ENCODE results near the gene PHLPP1. TPM values are rescaled to one million over a fixed set of nuclear protein-coding genes. Genes with fewer than 3 reads are reported as not detected.
"Not testable (repeated sequence)": the region's sequence is repeated elsewhere in the genome, so short reads cannot be mapped to it uniquely, and the experiment has no call there.

The PHLPP1 gene
- total RNA-seq, 2 donors from 2014 or later: 8.6 to 20.8 TPM

DNA sequence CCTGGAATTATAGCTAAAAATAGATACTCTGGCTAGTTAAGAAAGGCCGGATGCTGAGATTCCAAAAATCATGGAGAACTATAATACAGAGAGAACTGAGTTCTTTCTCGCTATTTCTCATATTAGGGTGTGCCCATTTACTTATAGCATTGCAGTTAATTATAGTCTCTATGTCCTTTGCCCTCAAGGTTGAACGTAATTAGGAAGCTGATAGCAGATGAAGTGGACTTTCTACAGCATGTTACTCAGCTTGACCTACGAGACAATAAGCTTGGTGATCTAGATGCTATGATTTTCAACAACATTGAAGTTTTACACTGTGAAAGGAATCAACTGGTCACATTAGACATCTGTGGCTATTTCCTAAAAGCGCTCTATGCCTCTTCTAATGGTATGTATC, 187.4 kb downstream of the PHLPP1 start:
- Histone ChIP-seq H3K9me3 (no peaks in the 10 kb centered on the region), H3K27ac (no peak overlapping the region), H3K36me3 (replicated peaks in 1 of 2; ENCODE audit: insufficient read depth in 1 of 2, low read depth in 2 of 2) (peaks cover 0 to 4% of the 10 kb centered on the region in 2 donors), H3K27me3 (no peaks in the 10 kb centered on the region), H3K4me3 (no peak overlapping the region), H3K4me1 (peaks cover 10% of the 10 kb centered on the region)
- intact Hi-C loops (cut with DNase I): no loop called here
- no peak for ATAC-seq
- no peak for DNase-seq
- no peak for TF ChIP-seq POLR2A (IDR thresholded peaks at IDR 0.05)
- TF ChIP-seq, protein P1, sequence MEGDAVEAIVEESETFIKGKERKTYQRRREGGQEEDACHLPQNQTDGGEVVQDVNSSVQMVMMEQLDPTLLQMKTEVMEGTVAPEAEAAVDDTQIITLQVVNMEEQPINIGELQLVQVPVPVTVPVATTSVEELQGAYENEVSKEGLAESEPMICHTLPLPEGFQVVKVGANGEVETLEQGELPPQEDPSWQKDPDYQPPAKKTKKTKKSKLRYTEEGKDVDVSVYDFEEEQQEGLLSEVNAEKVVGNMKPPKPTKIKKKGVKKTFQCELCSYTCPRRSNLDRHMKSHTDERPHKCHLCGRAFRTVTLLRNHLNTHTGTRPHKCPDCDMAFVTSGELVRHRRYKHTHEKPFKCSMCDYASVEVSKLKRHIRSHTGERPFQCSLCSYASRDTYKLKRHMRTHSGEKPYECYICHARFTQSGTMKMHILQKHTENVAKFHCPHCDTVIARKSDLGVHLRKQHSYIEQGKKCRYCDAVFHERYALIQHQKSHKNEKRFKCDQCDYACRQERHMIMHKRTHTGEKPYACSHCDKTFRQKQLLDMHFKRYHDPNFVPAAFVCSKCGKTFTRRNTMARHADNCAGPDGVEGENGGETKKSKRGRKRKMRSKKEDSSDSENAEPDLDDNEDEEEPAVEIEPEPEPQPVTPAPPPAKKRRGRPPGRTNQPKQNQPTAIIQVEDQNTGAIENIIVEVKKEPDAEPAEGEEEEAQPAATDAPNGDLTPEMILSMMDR (IDR thresholded peaks at IDR 0.05): no peak
- 82 to 96% methylated on average over 5 of the region's 5 CpGs for WGBS, 2 donors

- intact Hi-C loops (cut with DNase I): no loop called here
- H3K27me3 ChIP-seq: no peaks in the 10 kb centered on the region
- peaks cover 0 to 2% of the 10 kb centered on the region in 2 donors for H3K36me3 ChIP-seq (replicated peaks in 1 of 2; ENCODE audit: insufficient read depth in 1 of 2, low read depth in 2 of 2)
- ATAC-seq (no peak), DNase-seq (no peak)
- no peaks in the 10 kb centered on the region for H3K9me3 ChIP-seq
- H3K4me1 ChIP-seq: peaks cover 10% of the 10 kb centered on the region
- no peak overlapping the region for H3K27ac ChIP-seq
- TF ChIP-seq, protein P1 (IDR thresholded peaks at IDR 0.05): no peak
- TF ChIP-seq POLR2A (IDR thresholded peaks at IDR 0.05): no peak
- H3K4me3 ChIP-seq: no peak overlapping the region
- 55 to 56% methylated on average over 2 of the region's 2 CpGs for WGBS, 2 donors
These were observed 189.3 kb downstream of the PHLPP1 start for GRCh38 chr18:62904396-62905285.

DNA sequence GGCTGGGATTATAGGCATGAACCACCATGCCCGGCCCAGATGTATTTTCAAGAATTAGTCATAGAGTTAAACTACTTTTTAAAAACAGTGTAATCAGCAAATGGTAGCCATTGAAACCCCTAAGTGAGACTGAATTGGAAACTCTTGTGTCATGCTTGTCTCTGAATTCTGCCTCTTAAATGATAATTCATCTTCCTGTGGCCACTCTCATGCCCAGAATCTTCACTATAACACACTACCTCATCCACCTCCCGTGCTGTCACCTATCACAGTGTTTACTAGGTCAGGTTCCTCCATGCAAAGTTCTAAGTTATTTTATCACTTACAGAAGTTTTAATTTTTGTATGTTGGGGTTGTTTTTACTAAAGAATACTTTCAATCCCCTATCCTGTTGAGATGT, 197.5 kb downstream of the PHLPP1 start:
- H3K36me3 ChIP-seq (replicated peaks in 1 of 2; ENCODE audit: insufficient read depth in 1 of 2, low read depth in 2 of 2): no peaks in the 10 kb centered on the region
- no peak for DNase-seq
- no peak for TF ChIP-seq POLR2A (IDR thresholded peaks at IDR 0.05)
- TF ChIP-seq, protein P1 (IDR thresholded peaks at IDR 0.05): no peak
- WGBS, 2 donors: 46 to 57% methylated on average over 2 of the region's 2 CpGs
- H3K27ac ChIP-seq: no peak overlapping the region
- intact Hi-C loops (cut with DNase I): no loop called here
- no peak for ATAC-seq
- no peaks in the 10 kb centered on the region for H3K9me3 ChIP-seq
- no peak overlapping the region for H3K4me3 ChIP-seq
- no peaks in the 10 kb centered on the region for H3K27me3 ChIP-seq
- no peaks in the 10 kb centered on the region for H3K4me1 ChIP-seq

- H3K27me3 ChIP-seq; H3K4me3 ChIP-seq; H3K4me1 ChIP-seq; H3K27ac ChIP-seq; H3K36me3 ChIP-seq (replicated peaks in 1 of 2; ENCODE audit: insufficient read depth in 1 of 2, low read depth in 2 of 2); intact Hi-C loops (cut with DNase I); DNase-seq; H3K9me3 ChIP-seq; ATAC-seq: not testable (repeated sequence)
- WGBS, 2 donors: 88 to 95% methylated on average over 7 of the region's 7 CpGs
These were observed 198.5 kb downstream of the PHLPP1 start for GRCh38 chr18:62913824-62914223.

DNA sequence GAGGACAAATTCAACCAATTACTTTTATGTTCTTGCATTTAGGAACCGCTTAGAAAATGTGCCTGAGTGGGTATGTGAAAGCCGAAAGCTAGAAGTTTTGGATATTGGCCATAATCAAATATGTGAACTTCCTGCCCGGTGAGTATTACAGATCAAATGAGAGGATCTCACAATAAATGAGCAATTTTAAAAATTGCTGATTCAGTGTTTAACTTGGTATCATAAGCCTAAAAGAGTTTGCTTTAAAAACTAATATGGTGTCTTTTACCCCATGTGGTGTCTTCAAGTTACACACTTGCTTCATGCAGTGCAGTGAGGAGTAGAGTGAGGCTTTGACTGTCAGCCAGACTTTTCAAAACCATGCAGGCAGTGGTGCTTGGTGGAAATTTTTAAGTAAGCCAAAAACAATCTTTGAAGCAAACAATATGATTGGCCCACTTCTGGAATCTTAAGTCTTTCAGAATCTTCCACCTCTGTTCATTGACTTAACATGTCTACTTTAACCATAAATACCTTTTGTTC, 199.6 kb downstream of the PHLPP1 start:
- Histone ChIP-seq H3K36me3 (replicated peaks in 1 of 2; ENCODE audit: insufficient read depth in 1 of 2, low read depth in 2 of 2) (no peaks in the 10 kb centered on the region), H3K27me3 (no peaks in the 10 kb centered on the region), H3K4me3 (no peak overlapping the region), H3K9me3 (no peaks in the 10 kb centered on the region), H3K4me1 (no peaks in the 10 kb centered on the region), H3K27ac (no peak overlapping the region)
- ATAC-seq (no peak), DNase-seq (no peak)
- intact Hi-C loops (cut with DNase I): no loop called here
- TF ChIP-seq POLR2A (IDR thresholded peaks at IDR 0.05): no peak
- TF ChIP-seq, protein P1 (IDR thresholded peaks at IDR 0.05): no peak
- 88 to 93% methylated on average over 3 of the region's 3 CpGs for WGBS, 2 donors
